GM19328 (cell line): ENCODE data around the gene CBLIF.
"Not testable (repeated sequence)": the region's sequence is repeated elsewhere in the genome, so short reads cannot be mapped to it uniquely, and the experiment has no call there.

Source experiments
- ATAC-seq: cut with Tn5 transposase; IDR thresholded peaks from one replicate; pipeline ENCODE4 v1.9.1; 2021; ENCODE audit warnings: mild to moderate bottlenecking, moderate library complexity; ENCODE audit not compliant: unreplicated experiment

The CBLIF gene

DNA sequence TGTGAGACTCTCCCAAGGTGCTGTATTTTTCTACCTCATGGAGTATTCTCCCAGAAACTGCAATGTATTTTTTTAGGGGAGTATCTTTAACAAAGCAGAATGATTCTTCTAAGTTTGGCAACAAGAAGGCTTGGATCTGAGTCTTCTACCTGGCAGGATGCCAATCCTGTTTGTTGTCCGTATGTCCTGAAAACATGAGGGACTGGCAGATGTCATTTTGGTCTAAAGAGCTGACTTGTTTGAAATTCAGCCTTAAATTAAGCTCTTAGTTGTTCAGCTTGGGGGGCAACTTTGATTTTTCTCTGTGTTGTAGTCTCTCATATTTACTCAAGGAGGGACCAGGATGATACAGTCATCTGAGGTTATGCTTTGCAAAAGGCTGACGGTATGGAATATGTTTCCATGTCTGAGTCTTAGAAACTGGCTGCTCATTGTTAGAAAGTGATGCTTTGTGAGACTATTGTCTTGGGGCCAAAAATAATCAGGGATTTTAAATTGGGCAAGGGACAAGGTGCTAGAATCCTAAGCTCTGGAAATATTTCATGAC lies 44.1 kb downstream of the CBLIF start:
- no peak for ATAC-seq

DNA sequence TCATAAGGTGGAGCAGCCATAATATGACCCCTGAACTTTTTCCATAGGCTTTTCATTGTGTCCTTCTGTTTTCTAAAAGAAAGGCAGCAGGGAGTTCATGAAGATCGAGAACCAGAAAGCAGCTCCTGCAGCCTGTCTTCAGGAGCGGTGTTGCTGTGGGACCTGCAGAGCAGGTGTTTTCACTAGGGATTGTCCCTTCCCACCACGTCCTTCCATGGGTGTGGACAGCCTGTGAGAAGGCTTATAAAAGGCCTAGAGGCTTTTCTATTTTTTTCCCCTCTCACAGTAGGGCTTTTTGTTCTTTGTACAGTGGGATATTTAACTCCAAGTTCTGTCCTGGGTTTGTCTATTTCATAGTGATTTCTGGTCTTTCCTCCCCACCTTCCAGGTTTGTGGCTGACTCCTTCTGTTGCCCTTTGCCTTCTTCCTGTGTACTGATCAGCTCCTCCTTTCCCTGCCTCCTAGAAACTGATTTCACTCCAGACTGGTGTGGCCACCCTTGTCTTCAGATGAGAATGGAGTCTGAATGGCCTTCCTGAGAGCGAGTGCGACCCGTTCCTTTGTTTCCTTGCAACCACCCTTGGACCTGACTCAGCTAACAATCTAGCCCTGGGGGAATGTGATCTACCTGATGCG lies 44.8 kb downstream of the CBLIF start:
- no peak for ATAC-seq

DNA sequence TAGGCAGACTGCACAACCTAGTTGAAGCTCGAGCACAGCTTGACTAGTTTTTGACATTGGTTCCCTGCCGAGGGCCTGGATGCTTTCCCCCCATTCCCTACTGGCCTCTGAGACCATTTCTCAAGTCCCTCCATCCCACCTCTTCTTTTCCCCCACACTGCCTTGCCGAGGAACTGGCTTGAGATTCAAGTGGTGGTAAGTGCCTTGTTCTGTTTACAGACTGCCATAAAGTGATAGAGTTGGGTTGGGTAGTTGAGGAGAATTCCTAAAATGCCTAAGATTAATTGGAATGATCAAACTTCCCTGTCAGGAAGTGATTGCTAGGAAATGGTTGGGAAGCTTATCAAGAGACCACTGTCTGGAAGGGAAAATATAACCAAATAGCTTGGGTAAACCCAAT lies 50.9 kb downstream of the CBLIF start:
- no peak for ATAC-seq

DNA sequence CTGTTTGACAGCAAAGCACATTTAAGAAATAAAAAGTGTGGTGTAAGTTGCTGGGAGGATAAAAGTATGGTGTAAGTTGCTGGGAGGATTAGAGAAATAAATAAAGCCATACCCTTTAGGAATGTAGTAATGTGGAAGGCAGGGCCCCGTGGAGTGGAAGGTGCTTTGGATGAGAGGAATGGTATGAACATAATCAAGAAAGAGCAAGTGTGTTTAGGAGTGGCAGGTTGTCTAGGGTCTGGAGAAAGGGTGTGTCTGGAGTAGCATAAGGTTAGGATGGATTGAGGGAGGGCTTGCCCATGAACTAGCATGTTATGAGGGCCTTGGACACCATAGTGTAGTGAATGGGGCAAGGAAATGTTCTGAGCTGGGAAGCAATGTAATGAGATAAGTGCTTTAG lies 52.8 kb downstream of the CBLIF start:
- ATAC-seq = no peak

DNA sequence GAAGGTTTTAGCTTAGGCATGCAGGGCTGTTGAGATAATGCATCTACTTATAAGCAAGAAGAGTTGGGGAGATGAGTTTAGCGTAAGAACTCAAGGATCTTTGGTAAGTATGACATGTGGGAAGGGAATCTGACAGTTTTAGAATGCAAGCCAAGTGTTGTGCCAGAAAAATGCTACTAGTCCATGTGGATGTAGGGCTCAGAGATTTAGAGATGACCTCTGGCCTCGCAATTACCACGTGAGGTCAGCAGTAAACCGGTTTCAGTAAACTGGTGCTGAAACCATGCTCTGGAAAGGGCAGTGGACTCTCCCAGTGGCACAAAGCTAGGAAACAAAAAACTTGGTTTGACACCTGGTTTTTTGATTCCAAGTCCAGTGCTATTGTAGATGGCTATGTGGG lies 53.7 kb downstream of the CBLIF start:
- ATAC-seq = no peak

DNA sequence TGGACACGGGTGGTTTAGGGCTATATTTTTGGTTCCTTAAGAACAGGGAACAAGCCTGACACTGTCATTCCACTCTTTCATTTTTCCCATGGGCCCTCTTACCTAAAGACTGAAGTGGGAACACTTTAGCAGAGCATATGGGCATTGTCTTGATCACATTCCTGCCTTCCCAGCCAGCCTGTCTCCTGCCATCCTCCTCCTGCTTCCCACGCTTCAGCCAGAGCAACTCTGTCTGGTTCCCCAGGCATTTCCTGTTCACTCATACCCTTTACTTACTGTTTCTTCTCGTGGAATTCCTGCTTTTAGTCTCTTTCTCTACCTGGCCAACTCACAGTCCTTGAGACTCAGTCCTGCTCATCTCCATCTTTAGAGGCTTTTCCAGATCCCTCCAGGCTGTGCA lies 57.5 kb downstream of the CBLIF start:
- no peak for ATAC-seq

DNA sequence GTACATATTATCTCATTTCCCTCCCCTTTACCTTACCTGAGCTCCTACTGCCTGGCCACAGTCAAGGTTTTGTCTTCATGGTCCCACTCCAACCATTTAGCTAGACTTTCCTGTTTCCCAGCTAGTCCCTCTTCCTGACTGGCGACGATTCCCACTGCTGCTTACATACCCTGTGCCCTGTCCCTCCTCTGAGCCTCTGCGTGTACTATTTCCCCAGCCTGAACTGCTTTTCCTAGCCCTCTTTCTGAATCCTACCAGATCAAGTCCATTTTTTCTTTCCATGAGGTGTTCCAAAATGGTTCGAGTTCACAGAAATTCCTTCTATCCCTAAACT lies 58.1 kb downstream of the CBLIF start:
- no peak for ATAC-seq

DNA sequence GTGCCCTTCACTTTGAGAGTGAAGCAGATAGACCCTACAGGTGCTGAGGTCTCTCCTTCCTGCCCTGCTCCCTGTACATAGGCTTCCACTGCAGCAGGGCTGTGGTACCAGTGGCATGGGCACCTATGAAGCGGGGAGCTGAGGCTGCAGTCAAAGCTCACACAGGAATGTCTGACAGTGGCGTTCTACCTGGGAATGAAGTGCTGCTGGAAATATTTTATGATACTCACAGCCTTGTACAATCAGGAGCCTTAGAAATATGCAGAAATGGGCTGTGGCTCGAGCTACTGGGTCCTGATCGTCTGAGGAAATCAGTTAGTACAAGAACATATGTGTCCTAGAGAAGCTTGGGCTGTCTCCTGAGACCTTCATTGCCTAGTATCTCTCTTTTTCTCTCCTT lies 59.5 kb downstream of the CBLIF start:
- ATAC-seq = no peak

DNA sequence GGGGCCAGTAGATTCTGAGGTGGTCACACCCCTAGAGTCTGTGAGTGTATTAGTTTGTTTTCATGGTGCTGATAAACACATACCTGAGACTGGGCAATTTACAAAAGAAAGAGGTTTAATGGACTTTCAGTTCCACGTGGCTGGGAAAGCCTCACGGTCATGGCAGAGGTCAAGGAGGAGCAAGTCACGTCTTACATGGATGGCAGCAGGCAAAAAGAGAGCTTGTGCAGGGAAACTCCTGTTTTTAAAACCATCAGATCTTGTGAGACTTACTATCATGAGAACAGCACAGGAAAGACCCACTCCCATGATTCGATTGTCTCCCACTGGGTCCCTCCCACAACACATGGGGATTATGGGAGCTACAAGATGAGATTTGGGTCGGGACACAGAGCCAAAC lies 60.9 kb downstream of the CBLIF start:
- ATAC-seq = not testable (repeated sequence)

DNA sequence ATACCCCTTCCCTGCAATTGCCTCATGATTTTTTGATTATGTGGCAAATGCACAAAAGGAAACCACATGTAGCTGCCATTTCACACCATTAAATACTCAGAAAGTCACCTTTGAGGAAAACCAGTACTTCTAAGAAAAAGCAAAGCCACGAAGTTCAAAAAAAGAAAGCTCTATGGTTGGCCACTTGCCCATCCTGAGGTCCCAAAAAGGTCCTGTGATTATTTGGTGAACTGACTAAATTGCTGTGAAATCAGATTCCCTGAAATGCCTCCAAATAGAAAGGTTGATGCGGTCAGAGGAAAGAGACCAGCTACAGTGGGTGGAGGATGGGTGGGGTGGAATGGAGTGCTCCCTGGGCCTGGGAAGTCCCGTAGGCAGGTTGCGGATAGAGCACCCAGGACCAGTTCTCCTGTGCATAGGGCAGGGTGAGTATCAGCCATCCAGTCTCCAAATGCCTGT lies 61.6 kb downstream of the CBLIF start:
- no peak for ATAC-seq

DNA sequence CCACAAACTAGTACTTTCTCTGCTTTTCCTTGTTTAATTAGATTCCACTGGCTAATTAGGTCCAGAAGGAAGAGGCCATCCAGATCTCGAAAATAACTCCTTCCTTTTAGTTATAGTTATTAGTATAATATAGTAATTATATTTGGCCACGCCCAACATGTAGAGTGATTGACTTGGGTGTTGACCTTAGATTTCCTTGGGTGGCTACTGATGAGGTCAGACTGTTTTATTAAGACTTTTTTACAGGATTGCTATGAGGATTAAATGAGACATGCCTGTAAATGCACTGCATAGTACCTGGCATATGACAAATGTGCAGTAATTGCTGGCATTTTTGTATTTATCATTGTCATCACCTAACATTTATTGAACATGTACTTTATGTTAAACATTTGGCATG lies 63.2 kb downstream of the CBLIF start:
- ATAC-seq = no peak

DNA sequence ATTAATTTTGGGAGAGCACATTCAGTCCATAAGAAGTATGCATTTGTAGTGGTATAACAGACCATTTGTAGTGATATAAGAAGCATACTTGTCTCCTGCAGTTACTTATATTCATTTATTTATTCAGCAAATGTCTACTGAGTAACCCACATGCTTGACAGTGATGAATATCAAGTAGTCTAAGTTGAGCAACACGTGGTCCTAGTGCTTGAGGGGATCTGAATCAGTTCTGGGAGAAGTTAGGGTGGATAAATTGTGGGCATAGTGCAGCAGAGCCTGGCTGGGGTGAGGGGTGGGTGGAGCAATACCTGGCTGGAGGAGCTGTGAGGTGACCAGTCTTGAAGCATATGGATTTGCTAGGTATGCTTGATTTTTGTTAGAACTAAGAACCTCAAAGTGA lies 65.8 kb downstream of the CBLIF start:
- ATAC-seq = no peak
